NCI-H460 (cell line): Measurements from ENCODE around the gene RHBDL2. TPM values are rescaled to one million over a fixed set of nuclear protein-coding genes. Genes with fewer than 3 reads are reported as not detected.
"Not testable (repeated sequence)": the region's sequence is repeated elsewhere in the genome, so short reads cannot be mapped to it uniquely, and the experiment has no call there.

Source experiments
- DNase-seq: peaks from one replicate; pipeline ENCODE4 v3.0.0-alpha.2; 2016; ENCODE audit warnings: low read depth; ENCODE audit errors: extremely low read depth
- total RNA-seq: library from RNA; depleted of rRNA; stranded (reverse); fragments of >200 nt; shearing (Covaris generic); gene quantifications from 2 replicates; pipeline ENCODE4 v1.2.3, GENCODE V29; 2014

Gene RHBDL2
- total RNA-seq, 1 experiment from 2014 or later, result not detected

DNA sequence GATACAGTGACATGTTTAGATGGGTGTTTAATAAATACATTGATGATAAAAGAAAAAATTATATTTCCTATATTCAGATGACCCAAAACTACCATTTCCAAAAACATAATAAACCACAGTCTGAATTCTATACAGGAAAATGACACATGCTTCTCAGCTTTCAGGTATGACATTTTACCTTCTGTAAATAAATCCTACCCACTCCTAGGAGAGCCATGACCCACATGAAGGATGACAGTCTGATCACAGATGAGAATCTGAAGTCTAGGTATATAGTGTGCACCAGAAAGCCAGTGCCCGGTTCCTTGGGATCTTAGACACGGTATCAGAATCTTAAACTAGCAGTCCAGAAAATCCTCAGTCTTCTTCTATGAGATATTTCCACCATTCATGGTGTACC, 56.5 kb downstream of the RHBDL2 start:
- no peak for DNase-seq

DNA sequence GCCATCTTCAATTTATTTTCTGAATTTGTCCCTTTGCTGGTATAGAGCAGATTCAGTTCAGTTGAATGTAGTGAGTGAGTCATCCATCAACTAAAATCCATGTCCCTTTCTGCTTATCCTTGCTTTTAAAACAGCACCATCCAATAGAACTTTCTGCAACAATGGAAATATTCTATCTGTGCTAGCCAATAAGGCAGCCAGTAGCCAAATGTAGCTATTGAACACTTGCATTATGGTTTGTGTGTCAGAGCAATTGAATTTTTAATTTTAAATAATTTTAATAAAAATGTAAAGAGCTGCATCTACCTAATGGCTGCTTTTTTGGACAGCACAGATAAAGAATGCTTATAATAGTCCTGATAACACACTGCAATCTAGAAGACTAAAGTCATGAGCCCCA, 60.1 kb downstream of the RHBDL2 start, which contains the start of gene GJA9:
Gene GJA9 (minus strand): TSS at position 101 of the 400 bp plus-strand sequence. CDS start 5,489 bp downstream, outside the sequence.
- no peak for DNase-seq

GRCh38 chr1:38875811-38876210, 65.8 kb downstream of the RHBDL2 start:
- no peak for DNase-seq

- DNase-seq, result peak; percentile 86
Observed at GRCh38 chr1:38873027-38873969, 68.3 kb downstream of the RHBDL2 start, which contains the start of gene MYCBP. TSS of gene MYCBP (minus strand) at chr1:38873348. CDS start at chr1:38873305, 43 bp downstream.

DNA sequence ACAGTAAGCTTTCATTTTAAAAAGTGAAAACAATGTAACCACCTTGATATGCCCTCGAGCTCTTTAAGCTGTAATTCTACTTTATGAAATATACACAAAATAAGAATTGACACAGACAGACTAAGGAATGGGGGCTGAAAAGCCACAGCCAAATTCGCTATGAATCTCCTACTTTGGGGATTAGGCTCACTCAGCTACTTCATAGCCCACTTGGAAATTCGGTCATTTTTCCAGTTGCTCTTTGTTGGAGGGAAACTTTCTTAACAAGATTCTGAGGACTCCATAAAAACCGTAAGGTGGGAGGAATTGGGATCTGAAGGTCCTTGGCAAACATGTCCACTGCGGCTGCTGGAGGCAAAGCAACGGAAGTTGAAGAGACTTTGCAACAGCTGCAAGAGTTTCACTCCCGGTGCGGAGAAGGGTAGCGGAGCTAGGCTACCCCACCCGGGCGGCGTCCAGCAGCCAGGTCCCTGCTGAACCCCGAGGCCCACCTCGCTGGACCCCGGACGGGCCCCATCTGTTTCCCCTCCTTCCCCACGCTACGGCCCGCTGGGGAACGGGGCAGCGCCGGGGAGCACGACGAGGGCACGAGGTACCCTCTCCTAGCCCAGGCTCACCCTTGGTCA, 69.1 kb downstream of the RHBDL2 start:
- no peak for DNase-seq

DNA sequence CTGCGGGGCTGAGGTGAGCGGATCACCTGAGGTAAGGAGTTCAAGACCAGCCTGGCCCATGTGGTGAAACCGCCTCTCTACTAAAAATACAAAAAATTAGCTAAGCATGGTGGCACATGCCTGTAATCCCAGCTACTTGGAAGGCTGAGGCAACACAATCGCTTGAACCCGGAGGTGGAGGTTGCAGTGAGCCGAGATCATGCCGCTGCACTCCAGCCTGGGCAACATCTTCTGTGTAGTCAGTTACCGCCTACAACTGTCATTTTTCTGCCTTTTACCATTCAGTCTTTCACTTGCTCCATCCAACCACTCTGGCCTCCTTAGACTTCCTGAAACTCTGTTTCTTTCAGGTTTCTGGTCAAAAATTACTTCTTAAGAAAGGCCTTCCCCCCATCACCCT, 70.6 kb downstream of the RHBDL2 start:
- DNase-seq, result no peak

DNA sequence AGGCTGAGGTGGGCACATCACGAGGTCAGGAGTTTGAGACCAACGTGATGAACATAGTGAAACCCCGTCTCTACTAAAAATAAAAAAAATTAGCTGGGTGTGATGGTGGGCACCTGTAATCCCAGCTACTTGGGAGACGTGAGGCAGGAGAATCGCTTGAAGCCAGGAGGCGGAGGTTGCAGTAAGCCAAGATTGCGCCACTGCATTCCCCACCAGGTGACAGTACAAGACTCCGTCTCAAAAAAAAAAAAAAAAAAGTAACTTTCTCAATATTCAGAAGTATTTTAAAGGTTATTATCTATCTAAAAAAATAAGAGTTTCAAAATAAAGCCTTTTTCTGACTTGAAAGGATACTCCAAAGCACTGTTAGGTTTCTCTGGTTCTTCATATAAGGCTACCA, 74.4 kb downstream of the RHBDL2 start:
- no peak for DNase-seq

GRCh38 chr1:38865112-38865715, 76.4 kb downstream of the RHBDL2 start:
- no peak for DNase-seq

DNA sequence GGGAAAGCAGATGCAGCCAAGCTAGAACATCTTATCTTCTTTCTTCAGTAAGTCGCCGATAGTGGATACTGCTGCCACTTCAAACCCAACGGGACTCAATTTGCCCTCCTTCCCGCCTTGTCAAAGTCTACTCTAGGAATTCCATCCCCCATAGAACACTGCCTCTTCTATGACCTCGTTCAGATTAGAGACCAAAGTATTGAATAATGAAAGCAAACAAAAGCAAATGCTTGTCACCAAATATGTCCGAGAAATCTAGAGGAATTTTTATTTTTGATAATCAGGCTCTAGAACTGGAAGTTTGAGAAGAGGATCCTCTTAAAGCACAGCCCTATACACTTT, 81.2 kb downstream of the RHBDL2 start:
- DNase-seq, result no peak

DNA sequence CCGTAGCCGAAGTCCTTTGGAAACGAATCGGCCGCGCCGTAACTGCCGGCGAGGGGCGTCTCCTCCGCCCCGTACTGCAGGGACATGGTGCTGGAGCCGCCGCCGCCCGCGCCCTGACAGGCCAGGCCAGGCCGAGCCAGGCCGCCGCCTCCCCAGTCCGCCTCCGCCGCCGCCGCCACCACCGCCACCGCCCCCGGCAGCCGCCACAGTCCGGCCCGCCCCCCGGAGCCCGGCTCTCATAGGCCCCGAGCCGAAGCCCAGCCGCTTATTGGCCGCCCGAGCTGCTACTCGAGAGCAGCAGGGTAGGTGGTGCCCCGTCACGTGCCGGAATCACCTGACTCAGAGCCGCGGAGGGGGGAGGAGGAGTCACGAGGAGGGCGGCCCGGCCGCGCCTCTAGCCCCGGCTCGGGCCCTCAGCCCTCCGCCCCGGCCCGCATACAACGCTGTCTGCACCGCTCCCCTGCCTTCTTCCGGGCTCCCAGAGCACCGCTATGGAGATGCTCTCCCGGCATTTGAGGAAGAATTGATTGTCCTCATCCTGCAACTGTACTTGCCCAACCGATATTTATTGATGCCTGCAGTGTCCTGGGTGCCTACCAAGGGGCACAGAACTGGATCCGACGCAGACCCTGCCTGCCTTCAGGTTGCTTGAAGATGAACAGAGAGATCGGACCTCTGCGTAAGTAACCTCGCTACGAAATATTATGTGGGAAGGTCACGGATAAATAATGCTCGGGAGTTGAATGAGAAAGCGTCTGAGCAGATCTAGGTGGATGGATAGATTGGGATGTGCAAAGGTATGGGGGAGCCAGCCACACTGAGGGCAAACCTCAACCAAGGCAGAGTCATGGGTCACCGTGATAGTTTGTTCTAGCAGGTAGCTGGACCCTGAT, 81.8 kb downstream of the RHBDL2 start, which contains the start of gene RRAGC:
Gene RRAGC (minus strand): TSS at position 212 of the 893 bp plus-strand sequence. CDS start 126 bp downstream, at position 86.
- peak; percentile 95 for DNase-seq

GRCh38 chr1:38858833-38859560, 82.6 kb downstream of the RHBDL2 start:
- DNase-seq, result no peak

DNA sequence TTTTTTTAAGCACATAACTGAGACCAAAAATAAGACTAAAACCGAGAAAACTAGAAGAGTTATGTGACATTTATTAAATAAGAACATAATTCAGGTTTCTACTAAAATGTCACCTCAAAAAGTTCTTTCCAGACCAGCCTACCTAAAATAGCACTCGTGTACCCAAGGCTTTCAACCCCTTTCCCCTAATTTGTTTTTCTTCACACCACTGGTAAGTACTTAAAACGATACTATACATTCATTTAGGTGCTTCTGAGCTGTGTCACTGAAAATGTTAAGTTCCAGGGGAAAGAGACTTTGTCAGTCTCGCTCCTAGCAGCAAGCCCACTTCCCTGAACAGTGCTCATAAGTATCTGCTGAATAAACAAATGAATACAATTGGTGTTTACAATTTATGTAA, 88.8 kb downstream of the RHBDL2 start:
- DNase-seq, result no peak

DNA sequence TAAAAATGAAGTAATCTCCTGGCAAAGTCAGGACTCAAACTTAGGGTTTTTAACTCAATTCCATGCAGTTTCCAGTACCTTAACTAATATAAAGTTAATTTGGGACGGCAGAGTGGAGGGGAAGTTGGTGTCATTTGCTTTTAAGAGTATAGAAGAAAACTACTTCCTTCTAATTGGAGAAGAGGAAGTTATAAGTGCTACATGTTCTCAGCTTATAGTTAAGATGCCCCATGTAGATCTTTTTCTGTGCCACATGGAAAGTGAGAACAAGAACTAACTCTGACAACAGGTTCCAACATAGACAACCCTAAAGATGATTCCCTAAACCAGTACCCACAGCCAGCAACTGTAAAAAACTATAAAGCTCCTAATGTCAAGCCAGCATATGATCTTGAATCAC, 93.6 kb downstream of the RHBDL2 start:
- no peak for DNase-seq

GRCh38 chr1:38846210-38846609, 95.4 kb downstream of the RHBDL2 start:
- DNase-seq, result no peak

GRCh38 chr1:38845088-38845487, 96.5 kb downstream of the RHBDL2 start:
- not testable (repeated sequence) for DNase-seq

DNA sequence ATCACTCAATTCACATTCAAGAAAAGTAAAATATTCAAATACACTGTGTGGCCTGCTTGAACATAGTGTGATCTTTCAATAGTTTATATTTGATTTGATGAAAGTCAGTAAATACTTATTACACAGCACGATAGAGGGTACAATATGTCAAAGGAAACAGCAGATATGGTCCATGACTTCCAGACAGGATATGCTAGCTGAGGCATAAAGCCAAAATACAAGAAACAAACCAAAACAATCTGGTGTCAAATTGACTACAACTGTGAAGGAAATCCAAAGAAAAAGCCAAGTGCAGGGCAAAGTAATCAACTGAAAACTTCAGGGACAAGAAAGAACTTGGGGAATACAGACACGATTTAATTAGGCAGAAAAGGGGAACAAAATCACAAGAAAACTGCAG, 101.3 kb downstream of the RHBDL2 start:
- DNase-seq, result no peak

- DNase-seq, result no peak
Observed at GRCh38 chr1:38839363-38839762, 102.3 kb downstream of the RHBDL2 start.

- DNase-seq, result not testable (repeated sequence)
Observed at GRCh38 chr1:38836316-38836715, 105.3 kb downstream of the RHBDL2 start.
